ENCODE measurements around the gene AUH. TPM values are rescaled to one million over a fixed set of nuclear protein-coding genes. Genes with fewer than 3 reads are reported as not detected.

AUH gene
- total and polyA plus RNA-seq, 10 of the 15 experiments (the other 5 are each of a cell fraction or from before 2014, with no cell fraction given): 1.7 to 7.3 (median 4.6) TPM

DNA sequence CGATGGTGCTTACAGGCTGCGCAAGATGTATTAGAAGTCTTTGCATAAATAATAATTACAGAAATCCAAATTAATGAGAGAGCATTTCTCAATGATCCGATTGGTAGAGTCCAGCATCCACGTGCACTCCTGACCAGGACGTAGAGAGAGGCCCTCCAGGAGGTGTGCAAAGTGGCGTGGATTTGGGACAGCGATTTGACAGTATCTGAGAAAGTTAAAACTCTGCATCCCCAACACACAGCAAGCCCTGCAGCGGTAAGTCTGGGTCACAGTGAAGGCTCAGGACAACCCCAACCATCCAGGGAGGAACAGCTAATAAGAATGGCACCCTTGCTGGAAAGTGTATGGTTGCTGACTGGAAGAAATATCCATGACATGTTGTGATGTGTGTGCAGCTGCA lies 180.2 kb downstream of the AUH start:
- SMC1A ChIA-PET (ENCODE audit: uncharacterized antibody, unreplicated experiment): no interaction called here
- peaks cover 0 to 1% of the 10 kb centered on the region in 2 experiments; a peak in 3 of 4 replicates for H3K27me3 ChIP-seq (replicated peaks in 1 of 2; ENCODE audit: control insufficient read depth in 2 of 2, insufficient read depth in 2 of 2, low read length in 1 of 2)
- no peak for ATAC-seq
- no peaks in the 10 kb centered on the region for H3K4me1 ChIP-seq (ENCODE audit: control insufficient read depth, insufficient read depth, low read length)
- H3K9me3 ChIP-seq (replicated peaks; ENCODE audit: control insufficient read depth, insufficient read depth, low read length): no peaks in the 10 kb centered on the region; the same call in 2 of the 3 replicates
- no TSS peak for BruUV-seq (replicated peaks)
- FAIRE-seq: no peak
- no peaks in the 10 kb centered on the region for H3K36me3 ChIP-seq (ENCODE audit: control insufficient read depth in 2 of 2, insufficient read depth in 2 of 2, low read length in 1 of 2)
- TF ChIP-seq LARP7 (IDR thresholded peaks at IDR 0.05) (no peak), CHD4 (IDR thresholded peaks at IDR 0.05) (no peak)
- WGBS (ENCODE audit: insufficient coverage, insufficient replicate concordance, low lambda C conversion rate, missing lambda C conversion rate): 38% methylated on average over 8 of the region's 8 CpGs
- H3K4me3 ChIP-seq: no peak overlapping the region
- RAD21 ChIA-PET (ENCODE audit: unreplicated experiment): no interaction called here
- CTCF ChIA-PET: no interaction called here
- H3K79me2 ChIP-seq (ENCODE audit: control insufficient read depth, insufficient read depth, low read length): no peaks in the 10 kb centered on the region
- DNase-seq (ENCODE audit: low read depth, low spot score): no peak
- no peaks in the 10 kb centered on the region for H4K20me1 ChIP-seq (ENCODE audit: control insufficient read depth, insufficient read depth)
- H3K9ac ChIP-seq (ENCODE audit: control insufficient read depth, insufficient read depth, low read length): no peak overlapping the region
- in situ Hi-C loops (cut with MboI): no loop called here
- H3K27ac ChIP-seq (ENCODE audit: control insufficient read depth, insufficient read depth): no peak overlapping the region
- POLR2A ChIA-PET: no interaction called here
- no peak overlapping the region for H3K4me2 ChIP-seq (ENCODE audit: control insufficient read depth, insufficient read depth)
- H2AFZ ChIP-seq (ENCODE audit: control insufficient read depth, low read depth, low read length): no peak overlapping the region
- intact Hi-C loops (cut with micrococcal nuclease; ENCODE audit: unreplicated experiment): no loop called here

- no TSS peak for BruUV-seq (replicated peaks)
- ATAC-seq (no peak), DNase-seq (ENCODE audit: low read depth, low spot score) (no peak), FAIRE-seq (no peak)
- 68% methylated on average over 3 of the region's 3 CpGs for WGBS (ENCODE audit: insufficient coverage, insufficient replicate concordance, low lambda C conversion rate, missing lambda C conversion rate)
- ChIA-PET CTCF (no interaction called here), POLR2A (no interaction called here), SMC1A (ENCODE audit: uncharacterized antibody, unreplicated experiment) (no interaction called here), RAD21 (ENCODE audit: unreplicated experiment) (no interaction called here)
- H4K20me1 ChIP-seq (ENCODE audit: control insufficient read depth, insufficient read depth): no peaks in the 10 kb centered on the region
- no peak overlapping the region for H3K9ac ChIP-seq (ENCODE audit: control insufficient read depth, insufficient read depth, low read length)
- no peak overlapping the region for H2AFZ ChIP-seq (ENCODE audit: control insufficient read depth, low read depth, low read length)
- intact Hi-C loops (cut with micrococcal nuclease; ENCODE audit: unreplicated experiment): no loop called here
- no peak overlapping the region for H3K4me3 ChIP-seq
- H3K4me1 ChIP-seq (ENCODE audit: control insufficient read depth, insufficient read depth, low read length): no peaks in the 10 kb centered on the region
- no peaks in the 10 kb centered on the region; the same call in 2 of the 3 replicates for H3K9me3 ChIP-seq (replicated peaks; ENCODE audit: control insufficient read depth, insufficient read depth, low read length)
- no peaks in the 10 kb centered on the region; a peak in 2 of 4 replicates for H3K27me3 ChIP-seq (replicated peaks in 1 of 2; ENCODE audit: control insufficient read depth in 2 of 2, insufficient read depth in 2 of 2, low read length in 1 of 2)
- H3K36me3 ChIP-seq (ENCODE audit: control insufficient read depth in 2 of 2, insufficient read depth in 2 of 2, low read length in 1 of 2): no peaks in the 10 kb centered on the region
- no peak overlapping the region for H3K27ac ChIP-seq (ENCODE audit: control insufficient read depth, insufficient read depth)
- H3K4me2 ChIP-seq (ENCODE audit: control insufficient read depth, insufficient read depth): no peak overlapping the region
- H3K79me2 ChIP-seq (ENCODE audit: control insufficient read depth, insufficient read depth, low read length): no peaks in the 10 kb centered on the region
- in situ Hi-C loops (cut with MboI): no loop called here
- TF ChIP-seq NRF1 (conservative IDR thresholded peaks at IDR 0.05; ENCODE audit: low read depth, low read length): no peak
- no peak for TF ChIP-seq HDGF (IDR thresholded peaks at IDR 0.05)
- no peak for TF ChIP-seq FOS (IDR thresholded peaks at IDR 0.05; ENCODE audit: borderline replicate concordance, extremely low read depth, insufficient read length)
- no peak for TF ChIP-seq SMAD5 (IDR thresholded peaks at IDR 0.05; ENCODE audit: low read depth)
- no peak for TF ChIP-seq POLR2AphosphoS2 (IDR thresholded peaks at IDR 0.05; ENCODE audit: low read depth, low read length)
- TF ChIP-seq RCOR1 (conservative IDR thresholded peaks at IDR 0.05; ENCODE audit: low read depth, low read length): no peak
- TF ChIP-seq ZBED1 (IDR thresholded peaks at IDR 0.05; ENCODE audit: borderline replicate concordance): no peak
- no peak for TF ChIP-seq TCF3 (IDR thresholded peaks at IDR 0.05; ENCODE audit: borderline replicate concordance, insufficient read depth, low read depth, low read length)
- TF ChIP-seq, protein P1, sequence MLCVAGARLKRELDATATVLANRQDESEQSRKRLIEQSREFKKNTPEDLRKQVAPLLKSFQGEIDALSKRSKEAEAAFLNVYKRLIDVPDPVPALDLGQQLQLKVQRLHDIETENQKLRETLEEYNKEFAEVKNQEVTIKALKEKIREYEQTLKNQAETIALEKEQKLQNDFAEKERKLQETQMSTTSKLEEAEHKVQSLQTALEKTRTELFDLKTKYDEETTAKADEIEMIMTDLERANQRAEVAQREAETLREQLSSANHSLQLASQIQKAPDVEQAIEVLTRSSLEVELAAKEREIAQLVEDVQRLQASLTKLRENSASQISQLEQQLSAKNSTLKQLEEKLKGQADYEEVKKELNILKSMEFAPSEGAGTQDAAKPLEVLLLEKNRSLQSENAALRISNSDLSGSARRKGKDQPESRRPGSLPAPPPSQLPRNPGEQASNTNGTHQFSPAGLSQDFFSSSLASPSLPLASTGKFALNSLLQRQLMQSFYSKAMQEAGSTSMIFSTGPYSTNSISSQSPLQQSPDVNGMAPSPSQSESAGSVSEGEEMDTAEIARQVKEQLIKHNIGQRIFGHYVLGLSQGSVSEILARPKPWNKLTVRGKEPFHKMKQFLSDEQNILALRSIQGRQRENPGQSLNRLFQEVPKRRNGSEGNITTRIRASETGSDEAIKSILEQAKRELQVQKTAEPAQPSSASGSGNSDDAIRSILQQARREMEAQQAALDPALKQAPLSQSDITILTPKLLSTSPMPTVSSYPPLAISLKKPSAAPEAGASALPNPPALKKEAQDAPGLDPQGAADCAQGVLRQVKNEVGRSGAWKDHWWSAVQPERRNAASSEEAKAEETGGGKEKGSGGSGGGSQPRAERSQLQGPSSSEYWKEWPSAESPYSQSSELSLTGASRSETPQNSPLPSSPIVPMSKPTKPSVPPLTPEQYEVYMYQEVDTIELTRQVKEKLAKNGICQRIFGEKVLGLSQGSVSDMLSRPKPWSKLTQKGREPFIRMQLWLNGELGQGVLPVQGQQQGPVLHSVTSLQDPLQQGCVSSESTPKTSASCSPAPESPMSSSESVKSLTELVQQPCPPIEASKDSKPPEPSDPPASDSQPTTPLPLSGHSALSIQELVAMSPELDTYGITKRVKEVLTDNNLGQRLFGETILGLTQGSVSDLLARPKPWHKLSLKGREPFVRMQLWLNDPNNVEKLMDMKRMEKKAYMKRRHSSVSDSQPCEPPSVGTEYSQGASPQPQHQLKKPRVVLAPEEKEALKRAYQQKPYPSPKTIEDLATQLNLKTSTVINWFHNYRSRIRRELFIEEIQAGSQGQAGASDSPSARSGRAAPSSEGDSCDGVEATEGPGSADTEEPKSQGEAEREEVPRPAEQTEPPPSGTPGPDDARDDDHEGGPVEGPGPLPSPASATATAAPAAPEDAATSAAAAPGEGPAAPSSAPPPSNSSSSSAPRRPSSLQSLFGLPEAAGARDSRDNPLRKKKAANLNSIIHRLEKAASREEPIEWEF (IDR thresholded peaks at IDR 0.05; ENCODE audit: insufficient replicate concordance, low read depth, low read length): no peak
These were observed 180.8 kb downstream of the AUH start for GRCh38 chr9:91180930-91181268.
